HK-2 (cell line): Measurements from ENCODE around the gene SEPTIN12.
"Not testable (repeated sequence)": the region's sequence is repeated elsewhere in the genome, so short reads cannot be mapped to it uniquely, and the experiment has no call there.

Experiments
- DNase-seq: peaks from one replicate; pipeline ENCODE4 v3.0.0-alpha.2; 2018; ENCODE audit not compliant: unreplicated experiment

The SEPTIN12 gene

DNA sequence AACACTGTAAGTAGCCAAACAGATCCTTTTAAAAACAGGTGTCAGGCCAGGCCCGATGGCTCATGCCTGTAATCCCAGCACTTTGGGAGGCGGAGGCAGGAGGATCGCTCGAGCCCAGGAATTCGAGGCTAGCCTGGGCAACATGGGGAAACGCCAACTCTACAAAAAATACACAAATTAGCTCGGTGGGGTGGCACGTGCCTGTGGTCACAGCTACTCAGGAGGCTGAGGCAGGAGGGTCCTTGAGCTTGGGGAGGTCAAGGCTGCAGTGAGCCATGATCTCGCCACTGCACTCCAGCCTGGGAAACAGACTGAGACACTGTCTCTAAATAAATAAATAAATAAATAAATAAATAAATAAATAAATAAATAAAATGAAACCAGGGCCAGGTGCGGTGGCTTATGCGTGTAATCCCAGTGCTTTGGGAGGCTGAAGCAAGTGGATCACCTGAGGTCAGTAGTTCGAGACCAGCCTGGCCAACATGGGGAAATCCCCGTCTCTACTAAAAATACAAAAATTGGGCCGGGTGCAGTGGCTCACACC lies 3.6 kb downstream of the SEPTIN12 start:
- DNase-seq, result not testable (repeated sequence)

DNA sequence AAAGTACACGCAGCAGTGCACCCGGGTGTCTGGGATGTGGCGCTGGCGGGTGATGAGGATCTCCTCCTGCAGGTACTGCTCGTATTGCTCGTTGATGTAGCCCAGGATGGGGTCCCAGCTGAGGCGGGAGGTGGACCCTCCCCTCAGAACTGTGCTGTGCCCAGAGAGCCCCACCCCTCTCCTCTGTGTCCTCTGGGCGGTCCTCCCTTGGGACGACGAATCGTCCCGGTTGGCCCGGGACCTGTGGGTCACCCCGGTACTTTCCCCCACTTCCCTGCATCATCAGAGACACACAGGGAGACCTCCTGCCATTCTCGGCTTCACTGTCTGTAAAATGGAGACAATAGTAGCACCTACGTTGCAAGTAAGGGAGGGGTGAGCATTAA lies 4.2 kb downstream of the SEPTIN12 start:
- no peak for DNase-seq

DNA sequence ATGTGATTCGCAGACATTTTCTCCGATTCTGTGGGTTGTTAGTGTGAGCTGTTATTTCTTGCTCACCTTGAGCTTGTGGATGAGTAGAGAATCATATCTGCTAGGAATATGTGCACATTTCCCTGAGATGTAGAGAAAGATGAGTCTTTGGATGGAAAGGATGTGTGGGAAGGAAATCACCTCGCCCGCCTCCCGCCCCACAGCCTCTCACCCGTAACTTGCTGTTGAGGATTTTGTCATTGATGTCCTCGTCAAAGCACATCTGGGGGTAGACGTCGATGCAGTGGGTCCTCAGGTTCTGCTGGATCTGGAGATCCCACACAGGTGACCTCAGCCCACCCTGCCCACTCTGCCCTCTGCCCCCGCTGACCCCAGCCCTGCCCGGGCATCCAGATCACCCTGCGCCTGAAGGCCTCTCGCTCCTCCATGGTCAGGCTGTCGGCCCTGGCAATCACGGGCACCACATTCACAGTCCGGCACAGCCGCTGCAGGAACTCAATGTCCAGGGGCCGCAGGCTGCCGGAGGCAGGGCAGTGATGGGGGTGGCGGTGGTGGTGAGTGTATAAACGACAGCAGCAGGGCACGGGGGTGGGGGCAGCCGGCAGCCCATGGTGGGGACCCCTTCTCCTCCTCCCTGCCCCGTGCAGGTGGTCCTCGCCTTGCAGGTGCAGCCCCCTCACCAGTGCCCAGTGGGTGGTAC lies 4.7 kb downstream of the SEPTIN12 start:
- DNase-seq, result no peak

DNA sequence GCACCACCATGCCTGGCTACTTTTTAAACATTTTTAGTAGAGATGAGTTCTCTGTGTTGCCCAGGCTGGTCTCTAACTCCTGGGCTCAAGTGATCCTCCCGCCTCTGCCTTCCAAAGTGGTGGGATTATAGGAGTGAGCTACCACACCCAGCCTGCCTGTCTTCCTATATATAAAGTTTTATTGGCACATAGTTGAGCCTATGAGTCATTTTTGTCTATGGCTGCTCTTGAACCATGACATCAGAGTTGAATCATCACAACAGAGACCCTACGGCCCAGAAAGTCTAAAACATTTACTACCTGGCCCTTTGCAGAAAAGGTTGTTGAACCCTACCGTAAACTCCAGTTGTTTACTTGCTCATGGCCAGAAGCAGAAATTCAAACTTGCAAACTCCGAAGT lies 7.9 kb downstream of the SEPTIN12 start:
- DNase-seq, result no peak

DNA sequence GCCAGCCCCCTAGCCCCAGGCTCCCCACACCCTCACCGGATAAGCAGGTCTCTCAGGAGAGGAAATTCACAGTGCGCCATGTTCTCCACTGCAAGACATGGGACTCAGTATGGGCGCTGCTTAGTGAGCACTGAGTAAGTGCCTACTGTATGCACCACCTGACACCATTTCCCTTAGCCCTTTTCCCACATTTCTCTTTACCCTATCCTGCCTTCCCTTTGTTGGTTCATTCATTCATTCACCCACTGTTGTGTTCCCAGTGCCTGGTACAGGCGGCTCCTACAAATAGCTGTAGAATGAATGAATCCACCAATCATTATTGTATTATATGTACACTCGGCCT lies 10.1 kb downstream of the SEPTIN12 start:
- DNase-seq, result no peak

DNA sequence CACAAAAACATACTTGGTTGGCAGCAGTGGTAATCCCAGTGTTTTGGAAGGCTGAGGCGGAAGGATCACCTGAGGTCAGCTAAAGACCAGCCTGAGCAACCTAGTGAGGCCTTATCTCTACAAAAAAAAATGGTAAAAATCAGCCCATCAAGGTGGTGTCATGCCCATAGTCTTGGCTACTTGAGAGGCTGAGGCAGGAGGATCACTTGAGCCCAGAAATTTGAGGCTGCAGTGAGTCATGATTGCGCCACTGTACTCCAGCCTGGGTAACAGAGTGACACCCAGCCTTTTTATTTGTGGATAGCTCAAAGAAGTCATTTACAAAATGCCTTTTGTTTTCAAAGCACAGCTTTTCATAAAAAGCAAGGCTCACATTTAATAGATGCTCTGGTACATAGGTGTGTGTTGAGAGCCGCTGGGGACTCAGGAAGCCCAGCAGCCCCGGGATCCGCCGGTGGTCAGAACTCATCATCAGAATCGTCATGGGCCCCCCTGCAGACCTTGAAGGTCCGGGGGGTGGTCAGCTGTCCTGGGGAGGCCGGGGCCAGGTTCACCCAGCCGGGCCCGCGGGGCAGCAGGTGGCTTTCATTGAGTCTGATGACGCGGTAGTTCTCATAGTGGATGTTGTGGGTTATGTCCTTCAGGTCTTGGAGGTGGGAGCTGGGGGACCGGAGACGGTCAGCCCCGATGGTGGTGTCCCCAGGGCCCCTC lies 10.7 kb downstream of the SEPTIN12 start:
- DNase-seq, result no peak

DNA sequence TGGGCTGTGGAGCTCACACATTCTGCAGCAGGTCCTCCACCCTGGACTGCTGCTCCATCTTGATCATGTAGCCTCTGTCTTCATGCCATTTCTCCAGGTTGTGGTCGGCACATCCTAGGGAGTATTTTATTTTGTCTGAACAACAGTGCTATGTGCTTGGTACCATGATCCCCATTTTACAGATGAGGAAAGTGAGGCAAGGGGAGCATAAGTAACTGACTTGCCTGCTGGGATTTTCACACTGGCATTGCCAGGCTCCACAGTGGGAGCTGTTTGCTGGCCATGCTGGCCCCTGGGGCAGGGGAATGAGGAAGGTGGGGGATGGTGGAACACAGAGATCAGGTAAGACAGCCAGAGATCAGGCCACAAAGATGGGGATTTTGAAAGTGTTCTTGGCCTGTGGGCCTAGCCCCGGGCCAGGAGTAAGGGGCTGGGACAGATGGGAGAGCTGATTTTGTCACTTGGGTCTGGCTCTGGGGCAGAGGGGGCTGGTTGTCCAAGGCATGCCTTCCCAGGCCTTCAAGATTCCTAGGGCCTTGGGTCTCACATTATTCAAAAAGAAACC lies 11.9 kb downstream of the SEPTIN12 start:
- no peak for DNase-seq

DNA sequence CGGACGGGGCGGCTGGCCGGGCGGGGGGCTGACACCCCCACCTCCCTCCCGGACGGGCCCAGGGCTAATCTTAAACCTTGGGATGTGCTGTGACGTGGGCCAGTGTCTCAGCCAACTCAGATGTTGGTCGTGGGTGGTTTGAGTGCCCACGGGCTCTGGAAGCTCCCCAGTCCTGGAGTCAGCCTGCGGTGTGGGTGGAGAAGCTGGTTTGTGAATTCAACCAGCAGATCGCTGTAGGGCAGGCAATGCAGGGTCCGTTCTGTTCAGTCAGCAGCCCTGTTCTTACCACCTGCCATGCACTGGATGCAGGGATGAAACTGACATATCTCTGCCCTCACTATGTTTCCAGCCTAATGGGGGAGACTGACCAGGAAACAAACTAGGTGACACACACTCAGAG lies 13.1 kb downstream of the SEPTIN12 start:
- no peak for DNase-seq

DNA sequence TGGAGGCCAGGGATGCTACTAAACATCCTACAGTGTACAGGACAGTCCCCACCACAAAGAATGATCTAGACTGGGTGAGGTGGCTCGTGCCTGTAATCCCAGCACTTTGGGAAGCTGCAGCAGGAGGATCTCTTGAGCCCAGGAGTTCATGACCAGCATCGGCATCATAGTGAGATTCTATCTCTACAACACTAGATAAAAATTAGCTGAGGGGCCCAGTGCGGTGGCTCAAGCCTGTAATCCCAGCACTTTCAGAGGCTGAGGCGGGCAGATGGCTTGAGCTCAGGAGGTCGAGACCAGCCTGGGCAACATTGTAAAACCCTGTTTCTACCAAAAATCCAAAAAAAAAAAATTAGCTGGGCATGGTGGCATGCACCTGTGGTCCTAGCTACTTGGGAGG lies 15.8 kb downstream of the SEPTIN12 start:
- no peak for DNase-seq

DNA sequence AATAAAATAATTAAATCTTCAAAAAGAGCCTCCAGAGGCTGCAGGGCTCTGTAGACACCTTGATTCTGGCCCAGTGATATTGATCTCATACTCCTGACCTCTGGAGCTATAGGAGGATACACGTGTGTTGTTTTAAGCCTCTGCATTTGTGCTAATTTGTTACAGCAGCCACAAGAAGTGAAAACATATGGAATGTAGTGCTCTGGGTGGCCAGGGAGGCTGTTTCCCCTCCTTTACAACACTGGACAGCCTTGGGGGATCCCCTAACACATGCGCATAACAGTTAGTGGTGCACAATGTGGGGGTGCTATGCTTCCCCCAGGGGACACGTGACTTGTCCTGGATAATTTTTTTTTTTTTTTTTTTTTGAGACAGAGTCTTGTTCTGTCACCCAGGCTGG lies 16.5 kb downstream of the SEPTIN12 start:
- DNase-seq, result no peak

DNA sequence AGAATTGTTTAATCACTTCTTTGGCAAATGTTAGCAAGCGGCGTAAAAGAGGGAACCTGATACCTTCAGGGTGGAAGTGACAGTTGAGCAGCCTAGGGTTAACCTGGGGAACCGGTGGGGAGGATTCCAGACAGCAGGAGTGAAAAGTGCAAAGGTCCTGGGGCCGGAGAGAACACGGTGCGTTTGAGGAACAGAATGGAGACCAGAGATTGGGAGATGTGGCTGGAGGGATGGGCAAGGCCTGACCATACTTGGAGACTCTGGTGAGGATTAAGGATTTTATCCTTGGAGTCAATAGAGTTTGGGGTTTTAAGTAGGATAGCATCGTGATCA lies 18.9 kb downstream of the SEPTIN12 start:
- no peak for DNase-seq

DNA sequence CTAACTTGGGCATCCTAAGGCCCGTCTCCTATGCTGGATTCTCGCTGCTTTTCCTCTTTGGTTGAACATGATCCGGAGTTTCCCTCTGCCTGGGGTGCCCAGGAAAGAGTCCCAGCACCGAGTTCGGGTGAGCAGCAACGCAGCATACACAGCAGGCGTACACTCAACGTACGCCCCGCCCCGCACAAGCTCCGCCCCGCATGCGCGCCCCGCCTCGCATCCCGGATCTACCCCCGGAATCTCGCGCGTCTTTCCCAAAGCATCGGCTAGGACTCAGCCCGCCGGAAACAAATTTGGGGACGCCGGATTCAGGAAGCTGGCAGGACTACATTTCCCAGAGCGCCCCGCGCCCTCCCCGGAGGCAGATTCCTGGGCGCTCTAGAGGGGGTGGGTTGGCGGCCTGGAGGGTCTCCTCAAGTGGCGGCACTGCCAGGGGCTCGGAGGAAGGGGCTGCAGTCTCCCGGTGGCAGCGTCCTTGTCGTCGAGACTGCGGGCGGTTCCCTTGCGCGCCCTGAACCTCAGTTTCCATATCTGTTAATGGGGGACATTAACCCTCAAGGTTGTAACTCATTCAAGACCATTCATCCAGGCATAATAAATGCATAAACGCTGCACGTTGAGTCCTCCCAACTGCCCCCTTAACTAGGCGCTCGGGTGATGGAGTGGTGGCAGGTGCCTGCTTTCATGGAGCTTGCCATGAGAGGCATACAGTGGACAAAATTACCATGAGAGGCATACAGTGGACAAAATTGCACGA lies 19.4 kb downstream of the SEPTIN12 start:
- DNase-seq, result peak; percentile 76

DNA sequence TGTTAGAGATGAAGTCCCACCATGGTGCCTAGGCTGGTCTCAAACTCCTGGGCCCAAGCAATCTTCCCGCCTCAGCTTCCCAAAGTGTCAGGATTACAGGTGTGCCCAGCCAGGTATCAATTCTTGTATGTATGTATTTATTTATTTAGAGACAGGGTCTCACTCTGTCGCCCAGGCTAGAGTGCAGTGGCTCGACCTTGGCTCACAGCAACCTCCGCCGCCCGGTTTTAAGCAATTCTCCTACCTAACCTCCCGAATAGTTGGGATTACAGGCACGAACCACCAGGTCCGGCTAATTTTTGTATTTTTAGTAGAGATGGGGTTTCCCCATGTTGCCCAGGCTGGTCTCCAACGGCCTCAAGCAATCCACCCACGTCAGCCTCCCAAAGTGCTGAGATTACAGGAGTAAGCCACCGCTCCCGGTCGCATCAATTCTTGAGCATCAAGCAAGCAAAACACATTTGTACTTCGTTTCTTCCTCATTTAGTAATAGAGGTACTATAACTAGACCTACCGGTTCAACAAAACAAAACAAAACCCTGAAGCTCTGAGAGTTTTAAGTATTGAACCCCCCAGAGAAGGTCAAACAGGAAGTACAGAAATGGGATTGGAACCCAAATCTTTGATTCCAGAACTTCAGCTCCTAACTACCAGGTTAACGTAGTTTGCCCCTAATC lies 20.1 kb downstream of the SEPTIN12 start:
- DNase-seq, result no peak

DNA sequence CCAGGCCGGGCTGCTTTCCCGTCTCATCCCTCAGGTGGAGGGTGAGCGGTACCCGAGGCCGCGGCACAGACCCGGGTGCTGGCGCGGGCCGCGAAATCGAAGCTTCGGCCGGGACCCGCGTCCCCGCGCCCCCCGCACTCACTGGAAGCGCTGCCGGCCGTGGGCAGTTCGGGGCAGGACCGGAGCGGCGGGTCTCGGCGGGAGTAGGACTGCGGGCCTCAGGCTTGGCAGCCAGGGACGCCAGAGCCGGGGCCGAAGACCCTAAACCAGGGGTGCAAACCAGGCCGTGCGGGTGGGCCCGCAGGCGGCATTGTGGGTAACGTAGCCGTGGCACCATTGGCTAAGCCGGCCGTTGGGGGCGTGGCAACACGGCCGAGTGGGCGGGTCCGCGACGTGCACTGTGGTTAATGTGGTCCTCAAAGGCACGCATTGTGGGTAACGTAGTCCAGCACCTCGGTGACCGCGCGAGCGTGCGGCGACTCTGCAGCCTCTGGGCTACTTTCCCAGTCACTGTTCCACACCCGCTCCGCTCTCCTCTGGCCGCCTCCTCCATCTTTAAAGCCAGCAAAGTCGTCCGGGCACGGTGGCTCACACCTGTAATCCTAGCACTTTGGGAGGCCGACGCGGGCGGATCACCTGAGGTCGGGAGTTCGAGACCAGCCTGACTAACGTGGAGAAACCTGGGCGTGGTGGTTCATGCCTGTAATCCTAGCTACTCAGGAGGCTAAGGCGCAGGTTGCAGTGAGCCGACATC lies 21.1 kb downstream of the SEPTIN12 start, which contains the start of gene ZNF500:
Gene ZNF500 (minus strand): TSS at position 288 of the 754 bp plus-strand sequence. CDS start 1,184 bp downstream, outside the sequence.
- DNase-seq, result peak; percentile 91

DNA sequence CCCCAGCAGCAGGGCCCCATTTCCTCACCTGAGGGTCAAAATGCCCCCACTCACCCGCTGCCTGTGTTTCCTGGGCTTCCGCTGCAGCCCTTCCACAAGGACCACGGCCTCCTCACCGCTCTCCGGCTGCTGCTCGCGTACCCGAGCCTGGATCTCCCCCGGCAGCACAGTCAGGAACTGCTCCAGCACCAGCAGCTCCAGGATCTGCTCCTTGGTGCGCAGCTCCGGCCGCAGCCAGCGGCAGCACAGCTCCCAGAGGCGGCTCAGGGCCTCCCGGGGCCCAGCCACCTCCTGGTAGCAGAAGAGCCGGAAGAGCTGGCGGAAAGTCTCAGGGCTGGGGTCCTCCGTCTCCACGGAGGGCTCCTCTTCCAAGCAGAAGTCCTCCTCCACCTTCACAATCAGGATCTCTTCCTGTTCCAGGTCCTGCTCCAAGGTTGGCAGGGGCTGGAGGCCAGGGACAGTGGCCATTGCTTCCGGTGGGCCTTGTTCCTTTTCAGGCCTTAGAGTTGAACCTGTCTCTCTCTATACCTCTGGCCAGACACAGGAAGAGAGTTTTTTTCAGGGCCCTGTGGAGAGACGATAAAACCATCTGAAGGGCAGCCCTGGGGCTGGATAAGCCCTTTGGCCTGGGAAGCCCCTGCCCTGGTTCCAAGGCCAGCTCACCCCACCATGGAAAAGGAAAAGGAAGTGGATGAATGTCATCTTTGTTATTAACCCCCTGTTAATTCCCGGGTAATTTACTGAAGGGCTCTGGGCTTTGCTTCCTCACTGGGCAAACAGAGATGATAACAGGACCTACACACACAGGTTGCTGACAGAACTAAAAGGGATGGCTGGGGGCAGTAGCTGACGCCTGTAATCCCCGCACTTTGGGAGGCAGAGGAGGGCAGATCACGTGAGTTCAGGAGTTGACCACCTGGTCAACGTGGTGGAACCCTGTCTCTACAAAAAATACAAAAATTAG lies 22.4 kb downstream of the SEPTIN12 start:
- no peak for DNase-seq

DNA sequence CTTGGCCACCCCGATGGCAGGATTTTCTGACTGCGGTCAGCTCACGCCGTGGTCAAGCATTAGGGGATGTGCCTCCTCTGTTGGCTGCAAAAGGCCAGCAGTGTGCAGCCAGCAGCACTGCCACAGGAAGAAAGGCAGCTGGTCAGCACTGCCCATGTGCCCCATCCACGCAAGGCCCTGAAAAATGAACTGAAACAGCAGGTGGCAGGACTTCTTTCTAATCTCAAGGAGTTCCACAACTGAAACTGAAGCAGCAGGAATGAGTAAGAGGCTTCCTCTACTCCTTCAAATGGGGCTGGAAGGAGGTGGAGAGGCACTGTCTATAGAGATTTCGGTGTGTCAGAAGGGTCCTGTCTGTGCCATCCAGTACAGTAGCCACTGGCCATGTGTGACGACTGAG lies 24.4 kb downstream of the SEPTIN12 start:
- DNase-seq, result no peak

DNA sequence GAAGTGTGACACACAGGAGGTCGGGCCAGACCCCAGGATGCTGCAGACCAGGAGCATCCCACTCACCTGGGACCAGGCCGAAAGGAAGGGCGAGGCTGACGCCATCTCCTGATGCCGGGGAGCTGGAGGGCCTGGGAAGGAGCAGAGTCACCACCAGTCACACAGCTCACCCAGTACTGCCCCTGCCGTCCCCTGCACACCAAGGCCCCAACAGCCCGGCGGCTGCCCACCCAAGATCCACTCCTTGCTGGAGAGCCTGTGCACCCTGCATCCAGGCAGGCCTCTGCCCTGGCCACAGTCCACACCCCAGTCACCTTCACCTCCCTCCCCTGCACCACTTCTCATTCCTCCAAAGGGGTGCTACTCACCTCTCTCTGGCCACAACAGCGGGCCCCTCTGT lies 25.9 kb downstream of the SEPTIN12 start:
- no peak for DNase-seq

DNA sequence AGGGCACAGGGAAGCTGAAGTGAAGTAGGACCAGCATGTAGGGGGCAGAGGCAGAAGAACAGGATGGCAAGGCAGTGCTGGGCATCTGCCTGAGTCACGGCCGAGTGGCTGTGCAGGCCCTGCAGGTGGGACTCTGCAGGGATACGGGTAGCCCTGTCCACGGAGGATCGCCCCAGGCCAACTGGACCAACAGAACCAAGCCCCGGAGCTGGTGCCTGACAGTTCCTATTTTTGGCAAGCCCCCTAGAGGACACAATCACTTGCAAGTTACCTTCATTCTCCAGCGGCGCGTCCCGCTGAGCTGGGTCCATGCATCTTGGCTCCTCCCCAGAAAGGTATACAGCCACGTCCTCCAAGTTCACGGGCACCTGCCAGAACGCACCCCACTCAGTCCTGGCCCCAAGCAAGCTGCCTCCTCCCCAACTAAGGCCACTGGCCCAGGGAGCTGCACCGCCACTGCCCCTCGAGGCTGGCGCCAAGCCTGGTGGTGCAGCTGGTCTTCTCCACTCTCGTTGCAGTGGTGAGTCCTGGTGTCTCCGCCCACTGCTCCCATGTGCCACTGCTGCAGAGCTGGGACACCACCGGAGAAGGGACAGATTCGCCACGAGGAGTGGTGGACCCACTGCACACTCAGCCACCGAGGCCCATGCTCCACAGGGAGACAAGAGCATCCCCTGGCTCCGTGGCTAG lies 27.8 kb downstream of the SEPTIN12 start:
- DNase-seq, result no peak

DNA sequence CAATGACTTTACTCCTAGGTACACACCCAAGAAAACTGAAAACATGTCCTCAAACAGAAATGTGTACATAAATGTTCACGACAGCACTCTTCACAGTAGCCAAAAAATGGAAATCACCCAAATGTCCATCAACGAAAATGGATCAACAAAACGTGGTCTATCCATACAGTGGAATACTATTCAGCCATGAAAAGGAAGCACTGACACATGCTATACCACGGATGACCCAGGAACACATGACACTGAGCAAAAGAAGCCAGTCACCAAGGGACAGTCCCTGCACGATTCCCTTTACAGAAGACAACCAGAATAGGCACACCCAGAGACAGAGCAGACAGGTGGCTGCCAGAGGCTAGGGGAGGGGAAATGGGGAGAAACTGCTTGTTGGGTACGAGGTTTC lies 32.5 kb downstream of the SEPTIN12 start:
- DNase-seq, result no peak
